Uterus (tissue), 2 donors: ENCODE data around the gene EFEMP2.

Source experiments
- POLR2A ChIP-seq, 2 donors: fragments of 450-650 bp; IDR thresholded peaks; one replicate each; pipeline ENCODE4 v1.6.1; 2016; ENCODE audit warnings: antibody characterized with exemption in 2 of 2, mild to moderate bottlenecking in 1 of 2, moderate library complexity in 1 of 2
- TF ChIP-seq, protein P1 (sequence below), 4 experiments: fragments of 200-600 bp in 2 of 4; fragments of 450-650 bp in 2 of 4; sonication (generic) in 2 of 4; IDR thresholded peaks; one replicate each; pipeline ENCODE4 v1.5.1; 2016 to 2019; ENCODE audit warnings: antibody characterized with exemption in 4 of 4, mild to moderate bottlenecking in 2 of 4, moderate library complexity in 1 of 4

GRCh38 chr11:65882120-65883057 is 9.8 kb upstream of the EFEMP2 start:
- TF ChIP-seq, protein P1, sequence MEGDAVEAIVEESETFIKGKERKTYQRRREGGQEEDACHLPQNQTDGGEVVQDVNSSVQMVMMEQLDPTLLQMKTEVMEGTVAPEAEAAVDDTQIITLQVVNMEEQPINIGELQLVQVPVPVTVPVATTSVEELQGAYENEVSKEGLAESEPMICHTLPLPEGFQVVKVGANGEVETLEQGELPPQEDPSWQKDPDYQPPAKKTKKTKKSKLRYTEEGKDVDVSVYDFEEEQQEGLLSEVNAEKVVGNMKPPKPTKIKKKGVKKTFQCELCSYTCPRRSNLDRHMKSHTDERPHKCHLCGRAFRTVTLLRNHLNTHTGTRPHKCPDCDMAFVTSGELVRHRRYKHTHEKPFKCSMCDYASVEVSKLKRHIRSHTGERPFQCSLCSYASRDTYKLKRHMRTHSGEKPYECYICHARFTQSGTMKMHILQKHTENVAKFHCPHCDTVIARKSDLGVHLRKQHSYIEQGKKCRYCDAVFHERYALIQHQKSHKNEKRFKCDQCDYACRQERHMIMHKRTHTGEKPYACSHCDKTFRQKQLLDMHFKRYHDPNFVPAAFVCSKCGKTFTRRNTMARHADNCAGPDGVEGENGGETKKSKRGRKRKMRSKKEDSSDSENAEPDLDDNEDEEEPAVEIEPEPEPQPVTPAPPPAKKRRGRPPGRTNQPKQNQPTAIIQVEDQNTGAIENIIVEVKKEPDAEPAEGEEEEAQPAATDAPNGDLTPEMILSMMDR (IDR thresholded peaks at IDR 0.05) = no peak
- no peak for TF ChIP-seq POLR2A (IDR thresholded peaks at IDR 0.05)
